ENCODE results near the gene GPN2. TPM values are rescaled to one million over a fixed set of nuclear protein-coding genes. Genes with fewer than 3 reads are reported as not detected.
"Not testable (repeated sequence)": the region's sequence is repeated elsewhere in the genome, so short reads cannot be mapped to it uniquely, and the experiment has no call there.

The GPN2 gene
- total and polyA plus RNA-seq, 2 donors (not counting 1 experiment from before 2014, with no cell fraction given), result 15.2 to 43.5 TPM

GRCh38 chr1:26848499-26848898 lies 41.6 kb downstream of the GPN2 start:
- Mint-ChIP-seq H3K27me3 (no peaks in the 10 kb centered on the region), H3K4me3 (no peak overlapping the region), H3K9me3 (ENCODE audit: insufficient read depth) (no peaks in the 10 kb centered on the region), H3K4me1 (no peaks in the 10 kb centered on the region), H3K27ac (no peak overlapping the region)
- Histone ChIP-seq H2AFZ (ENCODE audit: insufficient read depth, low read depth, low read length, poor library complexity, severe bottlenecking) (no peak overlapping the region), H3K27me3 (replicated peaks in 1 of 4; ENCODE audit: control extremely low read depth in 1 of 4, control insufficient read depth in 3 of 4, insufficient read depth in 4 of 4, low read length in 3 of 4) (no peaks in the 10 kb centered on the region), H3K4me3 (ENCODE audit: control extremely low read depth in 1 of 5, extremely low read depth in 1 of 5, insufficient read depth in 1 of 5, low read depth in 2 of 5, low read length in 4 of 5) (no peak overlapping the region), H3K9me3 (ENCODE audit: control extremely low read depth in 1 of 3, control insufficient read depth in 2 of 3, insufficient read depth in 1 of 3, low read length in 2 of 3) (no peaks in the 10 kb centered on the region), H3K4me1 (ENCODE audit: control insufficient read depth in 2 of 2, insufficient read depth in 2 of 2, low read length in 2 of 2) (no peaks in the 10 kb centered on the region), H3K9ac (ENCODE audit: low read length) (no peak overlapping the region), H4K20me1 (ENCODE audit: control insufficient read depth, insufficient read depth, low read length, poor library complexity, severe bottlenecking) (no peaks in the 10 kb centered on the region), H3K4me2 (replicated peaks; ENCODE audit: low read depth, low read length, poor library complexity, severe bottlenecking) (no peak overlapping the region), H3K79me2 (ENCODE audit: control insufficient read depth, insufficient read depth, low read length) (no peaks in the 10 kb centered on the region), H3K27ac (ENCODE audit: low read length in 2 of 2) (no peak overlapping the region), H3K36me3 (replicated peaks in 1 of 2; ENCODE audit: control extremely low read depth in 1 of 2, control insufficient read depth in 1 of 2, extremely low read depth in 1 of 2, insufficient read depth in 2 of 2, low read length in 1 of 2) (peaks cover 2 to 59% of the 10 kb centered on the region in 2 experiments)
- CTCF ChIA-PET, result interaction anchor here (0.9 to 5.0 kb wide), 5 partner anchors 10 to 38 kb away, joined by 3 to 32 read pairs (median 4); no protein-coding TSS in a partner anchor
- ATAC-seq (ENCODE audit: low read depth) (no peak), DNase-seq (no peak)
- POLR2A ChIA-PET, result no interaction called here
- TF ChIP-seq CTCF (IDR thresholded peaks at IDR 0.05), result no peak
- TF ChIP-seq EZH2 (IDR thresholded peaks at IDR 0.05; ENCODE audit: borderline replicate concordance, insufficient read depth, low read depth, low read length, poor library complexity, severe bottlenecking), result no peak
- WGBS (ENCODE audit: insufficient coverage), result 97% methylated on average over 10 of the region's 10 CpGs
- intact Hi-C loops (cut with micrococcal nuclease), result no loop called here

- H3K9me3 ChIP-seq (ENCODE audit: control extremely low read depth in 1 of 3, control insufficient read depth in 2 of 3, insufficient read depth in 1 of 3, low read length in 2 of 3); H4K20me1 ChIP-seq (ENCODE audit: control insufficient read depth, insufficient read depth, low read length, poor library complexity, severe bottlenecking); H3K4me1 ChIP-seq (ENCODE audit: control insufficient read depth in 2 of 2, insufficient read depth in 2 of 2, low read length in 2 of 2); H3K27me3 Mint-ChIP-seq; intact Hi-C loops (cut with micrococcal nuclease); H3K4me3 Mint-ChIP-seq; H3K4me1 Mint-ChIP-seq; H3K4me3 ChIP-seq (ENCODE audit: control extremely low read depth in 1 of 5, extremely low read depth in 1 of 5, insufficient read depth in 1 of 5, low read depth in 2 of 5, low read length in 4 of 5); POLR2A ChIA-PET; H3K27ac ChIP-seq (ENCODE audit: low read length in 2 of 2); H2AFZ ChIP-seq (ENCODE audit: insufficient read depth, low read depth, low read length, poor library complexity, severe bottlenecking); H3K27me3 ChIP-seq (replicated peaks in 1 of 4; ENCODE audit: control extremely low read depth in 1 of 4, control insufficient read depth in 3 of 4, insufficient read depth in 4 of 4, low read length in 3 of 4); ATAC-seq (ENCODE audit: low read depth); H3K9ac ChIP-seq (ENCODE audit: low read length); H3K4me2 ChIP-seq (replicated peaks; ENCODE audit: low read depth, low read length, poor library complexity, severe bottlenecking); H3K27ac Mint-ChIP-seq; H3K79me2 ChIP-seq (ENCODE audit: control insufficient read depth, insufficient read depth, low read length); DNase-seq; H3K9me3 Mint-ChIP-seq (ENCODE audit: insufficient read depth): not testable (repeated sequence)
- H3K36me3 ChIP-seq (replicated peaks in 1 of 2; ENCODE audit: control extremely low read depth in 1 of 2, control insufficient read depth in 1 of 2, extremely low read depth in 1 of 2, insufficient read depth in 2 of 2, low read length in 1 of 2), result peaks cover 2 to 56% of the 10 kb centered on the region in 2 experiments
- CTCF ChIA-PET, result interaction anchor here (5.0 kb wide), 1 partner anchor 32 kb away, joined by 32 read pairs; no protein-coding TSS in a partner anchor
- 93% methylated on average over 5 of the region's 6 CpGs for WGBS (ENCODE audit: insufficient coverage)
These were observed 42.3 kb downstream of the GPN2 start for GRCh38 chr1:26847826-26848225.

All from B cell (primary cell).